ENCODE results near the gene GABPB1. TPM values are rescaled to one million over a fixed set of nuclear protein-coding genes. Genes with fewer than 3 reads are reported as not detected.

Gene GABPB1
- total and polyA plus RNA-seq, 3 donors from 2014 or later, result 21.5 to 45.9 (median 35.4) TPM

- no peak for TF ChIP-seq POLR2A (IDR thresholded peaks at IDR 0.05)
- TF ChIP-seq CTCF (IDR thresholded peaks at IDR 0.05), result no peak
- H3K27ac ChIP-seq, result no peak overlapping the region
- 90 to 95% methylated on average over 4 of the region's 4 CpGs for WGBS, 2 donors
- intact Hi-C loops (cut with DNase I; ENCODE audit: low total_unique reads), result no loop called here
- no peaks in the 10 kb centered on the region for H3K4me1 ChIP-seq
- H3K27me3 ChIP-seq, result no peaks in the 10 kb centered on the region
- no peak for DNase-seq
- H3K9me3 ChIP-seq, result no peaks in the 10 kb centered on the region
- H3K4me3 ChIP-seq, result no peak overlapping the region
- no peaks in the 10 kb centered on the region for H3K36me3 ChIP-seq (ENCODE audit: low read depth, missing control alignments)
Observed at GRCh38 chr15:50335251-50335650, 19.7 kb downstream of the GABPB1 start.

- no peak overlapping the region for H3K27ac ChIP-seq
- H3K4me1 ChIP-seq, result no peaks in the 10 kb centered on the region
- H3K4me3 ChIP-seq, result no peak overlapping the region
- TF ChIP-seq CTCF (IDR thresholded peaks at IDR 0.05), result no peak
- TF ChIP-seq POLR2A (IDR thresholded peaks at IDR 0.05), result no peak
- intact Hi-C loops (cut with DNase I; ENCODE audit: low total_unique reads), result no loop called here
- DNase-seq, result no peak
- 93 to 94% methylated on average over 4 of the region's 4 CpGs for whole genome bisulfite sequencing, 2 donors
- no peaks in the 10 kb centered on the region for H3K36me3 ChIP-seq (ENCODE audit: low read depth, missing control alignments)
- no peaks in the 10 kb centered on the region for H3K27me3 ChIP-seq
- H3K9me3 ChIP-seq, result no peaks in the 10 kb centered on the region
Observed at GRCh38 chr15:50333229-50333628, 21.8 kb downstream of the GABPB1 start.

- whole genome bisulfite sequencing, 2 donors, result 92 to 100% methylated on average over 1 of the region's 1 CpG
Observed at GRCh38 chr15:50330921-50331320, 24.1 kb downstream of the GABPB1 start.

GRCh38 chr15:50328116-50328515 is 26.9 kb downstream of the GABPB1 start:
- no peak overlapping the region for H3K27ac ChIP-seq
- H3K36me3 ChIP-seq (ENCODE audit: low read depth, missing control alignments), result no peaks in the 10 kb centered on the region
- DNase-seq, result no peak
- intact Hi-C loops (cut with DNase I; ENCODE audit: low total_unique reads), result no loop called here
- TF ChIP-seq POLR2A (IDR thresholded peaks at IDR 0.05), result no peak
- no peak for TF ChIP-seq CTCF (IDR thresholded peaks at IDR 0.05)
- WGBS, 2 donors, result 90% methylated on average over 3 of the region's 3 CpGs
- H3K4me3 ChIP-seq, result no peak overlapping the region
- no peaks in the 10 kb centered on the region for H3K27me3 ChIP-seq
- H3K9me3 ChIP-seq, result no peaks in the 10 kb centered on the region
- no peaks in the 10 kb centered on the region for H3K4me1 ChIP-seq

More at GRCh38 chr15:50330921-50331320, 24.1 kb downstream of the GABPB1 start:
- H3K4me3 ChIP-seq, result no peak overlapping the region
- H3K36me3 ChIP-seq (ENCODE audit: low read depth, missing control alignments), result no peaks in the 10 kb centered on the region
- H3K9me3 ChIP-seq, result no peaks in the 10 kb centered on the region
- no peaks in the 10 kb centered on the region for H3K27me3 ChIP-seq
- no peak overlapping the region for H3K27ac ChIP-seq
- H3K4me1 ChIP-seq, result no peaks in the 10 kb centered on the region
- TF ChIP-seq POLR2A (IDR thresholded peaks at IDR 0.05), result no peak
- no peak for TF ChIP-seq CTCF (IDR thresholded peaks at IDR 0.05)
- intact Hi-C loops (cut with DNase I; ENCODE audit: low total_unique reads), result no loop called here
- no peak for DNase-seq

GRCh38 chr15:50321680-50322210 is 33.3 kb downstream of the GABPB1 start:
- Histone ChIP-seq H3K27ac (peak overlapping the region in 1 of 2 donors; percentile 8), H3K36me3 (ENCODE audit: low read depth, missing control alignments) (no peaks in the 10 kb centered on the region), H3K9me3 (no peaks in the 10 kb centered on the region), H3K4me1 (peaks cover 17% of the 10 kb centered on the region), H3K4me3 (no peak overlapping the region), H3K27me3 (no peaks in the 10 kb centered on the region)
- intact Hi-C loops (cut with DNase I; ENCODE audit: low total_unique reads), result no loop called here
- DNase-seq, result no peak
- 31 to 41% methylated on average over 3 of the region's 3 CpGs for WGBS, 2 donors
- TF ChIP-seq CTCF (IDR thresholded peaks at IDR 0.05) (no peak), POLR2A (IDR thresholded peaks at IDR 0.05) (no peak)

Measured in testis (tissue), 3 donors.